ENCODE measurements around the gene AGAP1. TPM values are rescaled to one million over a fixed set of nuclear protein-coding genes. Genes with fewer than 3 reads are reported as not detected.

The AGAP1 gene
- total and polyA plus RNA-seq, 7 donors, result 10.8 to 42.7 (median 18.6) TPM

- no peak overlapping the region for H3K4me3 ChIP-seq
- 93 to 97% methylated on average over 5 of the region's 5 CpGs for WGBS, 2 donors
- H3K36me3 ChIP-seq, result no peaks in the 10 kb centered on the region
- H3K27ac ChIP-seq, result no peak overlapping the region
- DNase-seq, result no peak
- H3K27me3 ChIP-seq, result no peaks in the 10 kb centered on the region
- TF ChIP-seq POLR2AphosphoS5 (IDR thresholded peaks at IDR 0.05) (no peak), POLR2A (IDR thresholded peaks at IDR 0.05) (no peak), CTCF (IDR thresholded peaks at IDR 0.05) (no peak)
- no peaks in the 10 kb centered on the region for H3K9me3 ChIP-seq
- no peaks in the 10 kb centered on the region for H3K4me1 ChIP-seq
- intact Hi-C loops (cut with DNase I), result no loop called here
These were observed 366.3 kb downstream of the AGAP1 start for GRCh38 chr2:235860111-235860510.

GRCh38 chr2:235860871-235861270 lies 367.0 kb downstream of the AGAP1 start:
- Histone ChIP-seq H3K27me3 (no peaks in the 10 kb centered on the region), H3K4me3 (no peak overlapping the region), H3K27ac (no peak overlapping the region), H3K9me3 (no peaks in the 10 kb centered on the region), H3K4me1 (no peaks in the 10 kb centered on the region), H3K36me3 (no peaks in the 10 kb centered on the region)
- WGBS, 2 donors, result 88 to 93% methylated on average over 3 of the region's 3 CpGs
- no peak for TF ChIP-seq EP300 (IDR thresholded peaks at IDR 0.05)
- TF ChIP-seq POLR2AphosphoS5 (IDR thresholded peaks at IDR 0.05), result no peak
- TF ChIP-seq CTCF (IDR thresholded peaks at IDR 0.05), result no peak
- no peak for TF ChIP-seq POLR2A (IDR thresholded peaks at IDR 0.05)
- DNase-seq, result no peak
- intact Hi-C loops (cut with DNase I), result no loop called here

GRCh38 chr2:235861383-235861782 lies 367.5 kb downstream of the AGAP1 start:
- TF ChIP-seq EP300 (IDR thresholded peaks at IDR 0.05) (no peak), POLR2AphosphoS5 (IDR thresholded peaks at IDR 0.05) (no peak), CTCF (IDR thresholded peaks at IDR 0.05) (no peak), POLR2A (IDR thresholded peaks at IDR 0.05) (no peak)
- Histone ChIP-seq H3K4me1 (no peaks in the 10 kb centered on the region), H3K27ac (no peak overlapping the region), H3K36me3 (no peaks in the 10 kb centered on the region), H3K9me3 (no peaks in the 10 kb centered on the region), H3K27me3 (no peaks in the 10 kb centered on the region), H3K4me3 (no peak overlapping the region)
- WGBS, 2 donors, result 92 to 95% methylated on average over 3 of the region's 3 CpGs
- intact Hi-C loops (cut with DNase I), result no loop called here
- no peak for DNase-seq

- Histone ChIP-seq H3K27ac (no peak overlapping the region), H3K4me1 (no peaks in the 10 kb centered on the region), H3K4me3 (no peak overlapping the region), H3K9me3 (no peaks in the 10 kb centered on the region), H3K36me3 (no peaks in the 10 kb centered on the region), H3K27me3 (no peaks in the 10 kb centered on the region)
- DNase-seq, result no peak
- TF ChIP-seq POLR2AphosphoS5 (IDR thresholded peaks at IDR 0.05) (no peak), POLR2A (IDR thresholded peaks at IDR 0.05) (no peak), CTCF (IDR thresholded peaks at IDR 0.05) (no peak), EP300 (IDR thresholded peaks at IDR 0.05) (no peak)
- intact Hi-C loops (cut with DNase I), result no loop called here
- WGBS, 2 donors, result 96 to 97% methylated on average over 11 of the region's 11 CpGs
These were observed 369.6 kb downstream of the AGAP1 start for GRCh38 chr2:235863414-235863813.

- Histone ChIP-seq H3K27me3 (no peaks in the 10 kb centered on the region), H3K4me1 (no peaks in the 10 kb centered on the region), H3K27ac (no peak overlapping the region), H3K9me3 (no peaks in the 10 kb centered on the region), H3K4me3 (no peak overlapping the region), H3K36me3 (no peaks in the 10 kb centered on the region)
- no peak for TF ChIP-seq EP300 (IDR thresholded peaks at IDR 0.05)
- TF ChIP-seq POLR2AphosphoS5 (IDR thresholded peaks at IDR 0.05), result no peak
- no peak for TF ChIP-seq POLR2A (IDR thresholded peaks at IDR 0.05)
- no peak for TF ChIP-seq CTCF (IDR thresholded peaks at IDR 0.05)
- DNase-seq, result no peak
- intact Hi-C loops (cut with DNase I), result no loop called here
- 74 to 90% methylated on average over 17 of the region's 17 CpGs for WGBS, 2 donors
These were observed 370.5 kb downstream of the AGAP1 start for GRCh38 chr2:235864302-235864701.

All from sigmoid colon (tissue), 7 donors.